HG03520 (cell line): ENCODE results near the gene SUMO2.
"Not testable (repeated sequence)": the region's sequence is repeated elsewhere in the genome, so short reads cannot be mapped to it uniquely, and the experiment has no call there.

Source experiments
- ATAC-seq: cut with Tn5 transposase; IDR thresholded peaks from one replicate; pipeline ENCODE4 v1.9.1; 2021; ENCODE audit warnings: mild to moderate bottlenecking, moderate library complexity; ENCODE audit not compliant: unreplicated experiment

Gene SUMO2

GRCh38 chr17:75146592-75146991 is 36.2 kb downstream of the SUMO2 start:
- ATAC-seq = no peak

- no peak for ATAC-seq
Observed at GRCh38 chr17:75144816-75145512, 37.8 kb downstream of the SUMO2 start.

GRCh38 chr17:75142236-75142971 is 40.4 kb downstream of the SUMO2 start:
- no peak for ATAC-seq

- no peak for ATAC-seq
Observed at GRCh38 chr17:75138519-75138918, 44.2 kb downstream of the SUMO2 start.

- not testable (repeated sequence) for ATAC-seq
Observed at GRCh38 chr17:75137762-75138161, 45.0 kb downstream of the SUMO2 start.

- no peak for ATAC-seq
Observed at GRCh38 chr17:75135946-75136345, 46.8 kb downstream of the SUMO2 start.

- no peak for ATAC-seq
Observed at GRCh38 chr17:75135452-75135851, 47.3 kb downstream of the SUMO2 start.

- not testable (repeated sequence) for ATAC-seq
Observed at GRCh38 chr17:75133607-75134347, 49.0 kb downstream of the SUMO2 start.

GRCh38 chr17:75133001-75133400 is 49.8 kb downstream of the SUMO2 start:
- ATAC-seq = no peak

GRCh38 chr17:75132018-75133000 is 50.5 kb downstream of the SUMO2 start:
- not testable (repeated sequence) for ATAC-seq

- peak; percentile 63 for ATAC-seq
Observed at GRCh38 chr17:75131278-75132017, 51.3 kb downstream of the SUMO2 start, which contains the start of gene NT5C. NT5C (minus strand) TSS chr17:75131742; CDS start chr17:75131707, 35 bp downstream.

- peak; percentile 9 for ATAC-seq
Observed at GRCh38 chr17:75130632-75131277, 52.0 kb downstream of the SUMO2 start.

GRCh38 chr17:75130059-75130631 is 52.6 kb downstream of the SUMO2 start:
- no peak for ATAC-seq

GRCh38 chr17:75129576-75129975 is 53.2 kb downstream of the SUMO2 start:
- no peak for ATAC-seq

GRCh38 chr17:75128694-75129505 is 53.9 kb downstream of the SUMO2 start:
- no peak for ATAC-seq

- not testable (repeated sequence) for ATAC-seq
Observed at GRCh38 chr17:75127936-75128335, 54.8 kb downstream of the SUMO2 start.

- no peak for ATAC-seq
Observed at GRCh38 chr17:75126954-75127353, 55.8 kb downstream of the SUMO2 start.

- ATAC-seq = no peak
Observed at GRCh38 chr17:75125984-75126383, 56.8 kb downstream of the SUMO2 start.
